ENCODE data around the gene ITGAD.
"Not testable (repeated sequence)": the region's sequence is repeated elsewhere in the genome, so short reads cannot be mapped to it uniquely, and the experiment has no call there.

ITGAD gene

DNA sequence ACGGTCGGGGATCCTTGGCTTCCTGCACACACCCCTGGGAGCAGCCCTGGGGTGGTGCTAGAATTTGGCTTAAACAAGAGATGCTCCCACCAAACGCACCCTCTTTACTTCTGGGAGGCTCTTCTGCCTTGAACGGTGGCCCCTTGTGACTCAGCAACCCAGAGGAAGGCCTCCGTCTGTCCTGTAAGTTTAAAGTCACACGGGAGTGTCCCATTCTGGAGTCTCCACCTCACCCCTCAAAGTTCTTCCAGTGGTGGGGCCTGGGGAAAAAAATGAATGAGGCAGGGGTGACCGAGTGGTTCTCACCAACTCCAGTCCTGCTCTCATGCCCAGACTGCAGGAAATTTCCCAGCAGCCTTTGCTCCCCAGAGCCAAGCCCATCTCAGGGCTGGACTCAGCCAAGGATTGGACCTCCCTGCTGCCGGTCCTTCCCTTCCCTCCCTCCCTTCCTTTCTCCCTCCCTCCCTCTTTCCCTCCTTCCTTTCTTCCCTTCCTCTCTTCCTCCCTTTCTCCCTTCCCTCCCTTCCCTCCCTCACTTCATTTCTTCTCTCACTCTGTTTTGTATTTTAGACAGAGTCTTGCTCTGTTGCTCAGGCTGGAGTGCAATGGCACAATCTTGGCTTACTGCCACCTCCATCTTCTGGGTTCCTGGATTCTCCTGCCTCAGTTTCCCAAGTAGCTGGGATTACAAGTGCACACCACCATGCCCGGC is 11.4 kb downstream of the ITGAD start:
- WGBS, 2 experiments (ENCODE audit: insufficient coverage in 2 of 2): 85 to 90% methylated on average over 6 of the region's 9 CpGs
- Histone ChIP-seq H3K27ac (ENCODE audit: low read depth, low read length, severe bottlenecking) (no peak overlapping the region), H3K4me1 (ENCODE audit: control insufficient read depth, insufficient read depth, low read length, poor library complexity, severe bottlenecking) (no peaks in the 10 kb centered on the region), H3K9me3 (ENCODE audit: control insufficient read depth, low read length) (peaks cover 4% of the 10 kb centered on the region), H3K4me3 (ENCODE audit: extremely low read depth, insufficient read depth, low read length, poor library complexity, severe bottlenecking) (no peak overlapping the region), H3K36me3 (ENCODE audit: control insufficient read depth, insufficient read depth, low read length) (no peaks in the 10 kb centered on the region)

DNA sequence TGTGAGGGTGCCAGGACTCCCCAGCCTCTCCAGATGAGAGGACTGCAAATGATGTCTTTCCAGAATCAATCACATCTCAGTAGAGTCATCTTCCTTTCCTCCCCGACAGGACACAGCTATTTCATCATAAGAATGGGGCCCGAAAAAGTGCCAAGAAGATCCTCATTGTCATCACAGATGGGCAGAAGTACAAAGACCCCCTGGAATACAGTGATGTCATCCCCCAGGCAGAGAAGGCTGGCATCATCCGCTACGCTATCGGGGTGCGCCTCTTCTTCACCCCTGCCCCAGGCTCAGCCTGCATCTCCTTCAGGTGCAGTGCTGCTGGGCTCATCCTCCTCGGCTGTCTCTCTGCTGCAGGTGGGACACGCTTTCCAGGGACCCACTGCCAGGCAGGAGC is 14.3 kb downstream of the ITGAD start:
- WGBS, 2 experiments (ENCODE audit: insufficient coverage in 2 of 2): 84 to 91% methylated on average over 8 of the region's 8 CpGs
- no peaks in the 10 kb centered on the region for H3K4me1 ChIP-seq (ENCODE audit: control insufficient read depth, insufficient read depth, low read length, poor library complexity, severe bottlenecking)
- H3K27ac ChIP-seq (ENCODE audit: low read depth, low read length, severe bottlenecking): no peak overlapping the region
- H3K36me3 ChIP-seq (ENCODE audit: control insufficient read depth, insufficient read depth, low read length): no peaks in the 10 kb centered on the region
- H3K9me3 ChIP-seq (ENCODE audit: control insufficient read depth, low read length): no peaks in the 10 kb centered on the region
- H3K4me3 ChIP-seq (ENCODE audit: extremely low read depth, insufficient read depth, low read length, poor library complexity, severe bottlenecking): no peak overlapping the region

DNA sequence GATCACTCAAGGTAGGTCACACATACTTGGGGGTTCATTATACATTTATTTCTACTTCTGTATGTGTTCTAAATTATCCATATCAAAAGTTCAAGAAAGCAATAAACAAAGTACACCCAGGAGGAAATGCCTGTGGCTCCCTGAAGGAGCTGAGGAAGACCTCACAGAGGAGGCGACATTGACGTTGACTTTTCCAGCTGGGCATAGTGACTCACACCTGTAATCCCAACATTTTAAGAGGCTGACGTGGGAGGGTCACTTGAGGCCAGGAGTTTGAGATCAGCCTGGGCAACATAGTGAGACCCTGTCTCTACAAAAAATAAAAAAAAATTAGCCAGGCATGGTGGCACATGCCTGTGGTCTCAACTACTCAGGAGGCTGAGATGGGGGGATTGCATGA is 16.3 kb downstream of the ITGAD start:
- Histone ChIP-seq H3K27ac (ENCODE audit: low read depth, low read length, severe bottlenecking) (no peak overlapping the region), H3K4me1 (ENCODE audit: control insufficient read depth, insufficient read depth, low read length, poor library complexity, severe bottlenecking) (no peaks in the 10 kb centered on the region), H3K36me3 (ENCODE audit: control insufficient read depth, insufficient read depth, low read length) (no peaks in the 10 kb centered on the region), H3K4me3 (ENCODE audit: extremely low read depth, insufficient read depth, low read length, poor library complexity, severe bottlenecking) (no peak overlapping the region), H3K9me3 (ENCODE audit: control insufficient read depth, low read length) (no peaks in the 10 kb centered on the region)
- 55 to 70% methylated on average over 2 to 3 of the region's 3 CpGs for WGBS, 2 experiments (ENCODE audit: insufficient coverage in 2 of 2)

DNA sequence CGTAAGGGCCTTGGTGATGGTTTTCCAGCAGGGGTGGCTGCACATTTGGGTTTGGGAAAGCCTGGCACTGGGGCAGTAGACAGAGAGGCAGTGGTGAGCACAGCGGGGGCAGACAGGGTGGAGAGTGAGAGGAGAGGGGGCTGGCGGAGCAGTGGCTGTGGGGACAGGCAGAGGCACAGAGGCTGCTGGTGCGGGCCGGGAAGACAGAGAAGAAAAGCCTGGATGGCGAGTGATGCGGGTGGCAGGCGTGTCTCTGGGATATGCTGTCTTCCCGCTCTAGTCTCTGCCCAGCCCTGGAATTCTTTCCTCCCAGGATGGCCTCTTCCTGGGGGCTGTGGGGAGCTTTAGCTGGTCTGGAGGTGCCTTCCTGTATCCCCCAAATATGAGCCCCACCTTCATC is 16.9 kb downstream of the ITGAD start:
- no peak overlapping the region for H3K4me3 ChIP-seq (ENCODE audit: extremely low read depth, insufficient read depth, low read length, poor library complexity, severe bottlenecking)
- H3K4me1 ChIP-seq (ENCODE audit: control insufficient read depth, insufficient read depth, low read length, poor library complexity, severe bottlenecking): no peaks in the 10 kb centered on the region
- H3K27ac ChIP-seq (ENCODE audit: low read depth, low read length, severe bottlenecking): no peak overlapping the region
- no peaks in the 10 kb centered on the region for H3K9me3 ChIP-seq (ENCODE audit: control insufficient read depth, low read length)
- WGBS, 2 experiments (ENCODE audit: insufficient coverage in 2 of 2): 88 to 89% methylated on average over 9 of the region's 9 CpGs
- H3K36me3 ChIP-seq (ENCODE audit: control insufficient read depth, insufficient read depth, low read length): no peaks in the 10 kb centered on the region

DNA sequence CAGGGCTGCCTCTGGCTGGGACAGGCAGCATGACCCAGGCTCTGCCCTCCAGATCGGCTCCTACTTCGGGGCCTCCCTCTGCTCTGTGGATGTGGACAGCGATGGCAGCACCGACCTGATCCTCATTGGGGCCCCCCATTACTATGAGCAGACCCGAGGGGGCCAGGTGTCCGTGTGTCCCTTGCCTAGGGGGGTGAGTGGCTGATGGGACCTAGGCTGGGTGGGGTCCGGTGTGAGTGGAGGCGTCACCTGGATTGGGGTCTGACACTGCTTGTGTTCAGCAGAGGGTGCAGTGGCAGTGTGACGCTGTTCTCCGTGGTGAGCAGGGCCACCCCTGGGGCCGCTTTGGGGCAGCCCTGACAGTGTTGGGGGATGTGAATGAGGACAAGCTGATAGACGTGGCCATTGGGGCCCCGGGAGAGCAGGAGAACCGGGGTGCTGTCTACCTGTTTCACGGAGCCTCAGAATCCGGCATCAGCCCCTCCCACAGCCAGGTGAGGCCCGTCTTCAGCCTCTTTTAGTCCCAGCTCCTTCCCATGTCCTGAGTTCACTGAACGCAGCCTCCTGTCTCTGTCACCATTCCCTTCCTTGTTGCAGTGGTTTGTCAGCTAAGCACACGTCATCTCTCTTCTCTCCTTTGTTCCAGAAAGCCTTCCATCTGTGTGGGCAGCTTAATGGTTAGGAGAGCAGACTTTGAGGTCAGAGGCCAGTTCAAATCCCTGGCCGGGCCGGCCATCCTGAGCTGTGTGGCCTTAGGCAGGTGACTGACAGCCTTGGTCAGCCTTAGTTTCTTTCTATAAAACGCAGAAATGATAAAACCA is 18.1 kb downstream of the ITGAD start:
- Histone ChIP-seq H3K4me1 (ENCODE audit: control insufficient read depth, insufficient read depth, low read length, poor library complexity, severe bottlenecking) (no peaks in the 10 kb centered on the region), H3K4me3 (ENCODE audit: extremely low read depth, insufficient read depth, low read length, poor library complexity, severe bottlenecking) (no peak overlapping the region), H3K27ac (ENCODE audit: low read depth, low read length, severe bottlenecking) (no peak overlapping the region), H3K36me3 (ENCODE audit: control insufficient read depth, insufficient read depth, low read length) (no peaks in the 10 kb centered on the region), H3K9me3 (ENCODE audit: control insufficient read depth, low read length) (no peaks in the 10 kb centered on the region)
- WGBS, 2 experiments (ENCODE audit: insufficient coverage in 2 of 2): 84 to 85% methylated on average over 18 to 19 of the region's 22 CpGs

DNA sequence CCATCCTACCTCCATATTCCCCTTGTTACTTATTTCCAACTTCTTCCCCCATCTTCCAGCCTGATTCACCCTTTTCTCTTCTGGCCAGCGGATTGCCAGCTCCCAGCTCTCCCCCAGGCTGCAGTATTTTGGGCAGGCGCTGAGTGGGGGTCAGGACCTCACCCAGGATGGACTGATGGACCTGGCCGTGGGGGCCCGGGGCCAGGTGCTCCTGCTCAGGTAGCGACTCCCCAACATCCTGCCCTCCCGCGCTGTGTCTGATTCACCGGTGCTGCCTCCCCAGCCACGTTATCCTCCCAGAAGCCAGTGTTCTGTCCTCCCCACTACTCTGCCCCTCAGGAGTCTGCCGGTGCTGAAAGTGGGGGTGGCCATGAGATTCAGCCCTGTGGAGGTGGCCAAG is 19.6 kb downstream of the ITGAD start:
- WGBS, 2 experiments (ENCODE audit: insufficient coverage in 2 of 2): 81 to 83% methylated on average over 5 of the region's 10 CpGs
- Histone ChIP-seq H3K9me3 (ENCODE audit: control insufficient read depth, low read length) (no peaks in the 10 kb centered on the region), H3K36me3 (ENCODE audit: control insufficient read depth, insufficient read depth, low read length) (no peaks in the 10 kb centered on the region), H3K4me3 (ENCODE audit: extremely low read depth, insufficient read depth, low read length, poor library complexity, severe bottlenecking) (no peak overlapping the region), H3K27ac (ENCODE audit: low read depth, low read length, severe bottlenecking) (no peak overlapping the region), H3K4me1 (ENCODE audit: control insufficient read depth, insufficient read depth, low read length, poor library complexity, severe bottlenecking) (no peaks in the 10 kb centered on the region)

DNA sequence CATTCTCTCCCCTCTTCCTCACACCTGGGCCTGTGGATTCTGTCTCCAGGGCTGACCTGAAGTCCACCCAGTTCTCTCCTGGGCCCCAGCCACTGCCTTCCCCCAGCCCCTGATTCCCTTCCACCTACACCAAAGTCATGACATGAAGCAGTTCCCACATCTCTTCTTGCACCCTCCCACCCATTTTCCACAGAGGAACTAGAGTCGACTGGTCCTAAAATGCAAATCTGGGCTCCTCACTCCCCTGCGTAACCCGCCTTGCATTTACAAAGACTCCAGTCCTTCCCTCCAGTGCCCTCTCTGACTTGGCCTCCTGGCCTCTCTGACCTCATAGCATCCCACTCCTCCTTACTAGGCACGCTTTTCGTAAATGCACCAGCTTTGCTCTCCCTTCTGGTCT is 20.2 kb downstream of the ITGAD start:
- H3K36me3 ChIP-seq (ENCODE audit: control insufficient read depth, insufficient read depth, low read length): no peaks in the 10 kb centered on the region
- WGBS, 2 experiments (ENCODE audit: insufficient coverage in 2 of 2): 83 to 98% methylated on average over 5 of the region's 5 CpGs
- no peak overlapping the region for H3K4me3 ChIP-seq (ENCODE audit: extremely low read depth, insufficient read depth, low read length, poor library complexity, severe bottlenecking)
- H3K9me3 ChIP-seq (ENCODE audit: control insufficient read depth, low read length): no peaks in the 10 kb centered on the region
- no peaks in the 10 kb centered on the region for H3K4me1 ChIP-seq (ENCODE audit: control insufficient read depth, insufficient read depth, low read length, poor library complexity, severe bottlenecking)
- H3K27ac ChIP-seq (ENCODE audit: low read depth, low read length, severe bottlenecking): no peak overlapping the region

DNA sequence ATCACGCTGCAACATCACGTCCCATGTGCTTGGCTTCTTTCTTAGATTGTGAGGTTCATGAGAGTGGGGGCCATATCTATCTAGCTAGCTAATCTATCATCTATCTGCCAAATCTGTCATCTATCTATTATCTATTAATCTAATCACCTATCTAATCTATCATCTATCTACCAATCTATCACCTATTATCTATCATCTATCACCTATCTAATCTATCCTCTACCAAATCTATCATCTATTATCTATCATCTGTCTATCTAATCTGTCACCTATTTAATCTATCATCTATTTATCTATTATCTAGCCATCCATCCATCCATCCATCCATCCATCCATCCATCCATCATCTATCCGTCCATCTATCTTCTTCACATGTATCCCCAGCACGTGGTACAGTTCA is 20.8 kb downstream of the ITGAD start:
- no peaks in the 10 kb centered on the region for H3K9me3 ChIP-seq (ENCODE audit: control insufficient read depth, low read length)
- H3K27ac ChIP-seq (ENCODE audit: low read depth, low read length, severe bottlenecking): no peak overlapping the region
- H3K36me3 ChIP-seq (ENCODE audit: control insufficient read depth, insufficient read depth, low read length): no peaks in the 10 kb centered on the region
- no peaks in the 10 kb centered on the region for H3K4me1 ChIP-seq (ENCODE audit: control insufficient read depth, insufficient read depth, low read length, poor library complexity, severe bottlenecking)
- WGBS, 2 experiments (ENCODE audit: insufficient coverage in 2 of 2): 87 to 92% methylated on average over 4 of the region's 4 CpGs
- no peak overlapping the region for H3K4me3 ChIP-seq (ENCODE audit: extremely low read depth, insufficient read depth, low read length, poor library complexity, severe bottlenecking)

DNA sequence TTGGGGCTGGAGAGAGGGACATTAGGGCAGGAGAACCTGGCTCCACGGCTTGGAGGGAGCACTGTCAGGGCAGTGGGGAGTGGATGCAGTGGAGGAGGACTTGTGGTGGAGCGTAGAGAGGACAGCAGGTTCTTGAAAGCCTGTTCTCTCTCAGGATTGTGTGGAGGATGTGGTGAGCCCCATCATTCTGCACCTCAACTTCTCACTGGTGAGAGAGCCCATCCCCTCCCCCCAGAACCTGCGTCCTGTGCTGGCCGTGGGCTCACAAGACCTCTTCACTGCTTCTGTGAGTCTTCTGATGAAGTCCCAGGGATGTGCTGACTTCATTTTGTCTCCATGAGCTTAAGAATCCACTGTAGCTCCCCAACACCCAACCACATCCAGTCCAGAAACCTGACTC is 21.6 kb downstream of the ITGAD start:
- no peak overlapping the region for H3K27ac ChIP-seq (ENCODE audit: low read depth, low read length, severe bottlenecking)
- H3K9me3 ChIP-seq (ENCODE audit: control insufficient read depth, low read length): no peaks in the 10 kb centered on the region
- H3K36me3 ChIP-seq (ENCODE audit: control insufficient read depth, insufficient read depth, low read length): no peaks in the 10 kb centered on the region
- 63 to 81% methylated on average over 1 to 3 of the region's 4 CpGs for WGBS, 2 experiments (ENCODE audit: insufficient coverage in 2 of 2)
- no peak overlapping the region for H3K4me3 ChIP-seq (ENCODE audit: extremely low read depth, insufficient read depth, low read length, poor library complexity, severe bottlenecking)
- H3K4me1 ChIP-seq (ENCODE audit: control insufficient read depth, insufficient read depth, low read length, poor library complexity, severe bottlenecking): no peaks in the 10 kb centered on the region

DNA sequence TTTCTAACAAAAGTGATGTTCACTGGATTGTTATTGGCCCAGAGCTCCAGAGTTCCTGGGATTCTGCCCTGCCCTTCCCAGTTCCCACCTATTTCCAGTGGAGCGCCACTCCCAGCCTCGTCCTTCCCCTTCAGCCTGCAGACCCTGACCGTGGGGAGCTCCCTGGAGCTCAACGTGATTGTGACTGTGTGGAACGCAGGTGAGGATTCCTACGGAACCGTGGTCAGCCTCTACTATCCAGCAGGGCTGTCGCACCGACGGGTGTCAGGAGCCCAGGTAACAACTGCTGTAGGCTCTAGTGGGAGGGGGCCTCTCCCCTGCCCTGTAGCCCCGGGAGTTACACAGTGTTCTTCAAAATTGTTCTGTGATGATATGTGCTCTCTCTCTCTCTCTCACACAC is 23.2 kb downstream of the ITGAD start:
- Histone ChIP-seq H3K9me3 (ENCODE audit: control insufficient read depth, low read length) (no peaks in the 10 kb centered on the region), H3K4me3 (ENCODE audit: extremely low read depth, insufficient read depth, low read length, poor library complexity, severe bottlenecking) (no peak overlapping the region), H3K27ac (ENCODE audit: low read depth, low read length, severe bottlenecking) (no peak overlapping the region), H3K4me1 (ENCODE audit: control insufficient read depth, insufficient read depth, low read length, poor library complexity, severe bottlenecking) (no peaks in the 10 kb centered on the region), H3K36me3 (ENCODE audit: control insufficient read depth, insufficient read depth, low read length) (no peaks in the 10 kb centered on the region)
- WGBS, 2 experiments (ENCODE audit: insufficient coverage in 2 of 2): 78 to 85% methylated on average over 7 to 9 of the region's 11 CpGs

DNA sequence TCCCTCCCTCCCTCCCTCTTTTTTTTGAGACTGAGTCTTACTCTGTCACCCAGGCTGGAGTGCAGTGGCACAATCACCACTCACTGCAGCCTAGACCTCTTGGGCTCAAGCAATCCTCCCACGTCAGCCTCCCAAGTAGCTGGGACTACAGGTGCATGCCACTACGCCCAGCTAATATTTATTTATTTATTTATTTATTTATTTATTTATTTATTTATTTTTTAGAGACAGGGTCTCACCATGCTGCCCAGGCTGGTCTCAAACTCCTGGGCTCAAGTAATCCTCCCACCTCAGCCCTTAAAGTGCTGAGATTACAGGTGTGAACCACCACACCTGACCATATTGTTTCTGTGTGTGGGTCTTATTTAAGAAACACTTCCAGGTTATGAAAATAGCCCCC is 23.9 kb downstream of the ITGAD start:
- not testable (repeated sequence) for H3K9me3 ChIP-seq (ENCODE audit: control insufficient read depth, low read length); H3K4me3 ChIP-seq (ENCODE audit: extremely low read depth, insufficient read depth, low read length, poor library complexity, severe bottlenecking); H3K36me3 ChIP-seq (ENCODE audit: control insufficient read depth, insufficient read depth, low read length); H3K27ac ChIP-seq (ENCODE audit: low read depth, low read length, severe bottlenecking); H3K4me1 ChIP-seq (ENCODE audit: control insufficient read depth, insufficient read depth, low read length, poor library complexity, severe bottlenecking)
- 100% methylated on average over 1 of the region's 2 CpGs; no CpG with 5 or more reads in 1 of the 2 experiments for WGBS, 2 experiments (ENCODE audit: insufficient coverage in 2 of 2)
